ENCODE results near the gene TMEM151B. TPM values are rescaled to one million over a fixed set of nuclear protein-coding genes. Genes with fewer than 3 reads are reported as not detected.
A peak's percentile ranks its signal among the peaks of the same experiment; 100 is the strongest.

The TMEM151B gene
- total and polyA plus RNA-seq, 9 of the 15 experiments (the other 6 are each of a cell fraction or from before 2014, with no cell fraction given) = not detected

DNA sequence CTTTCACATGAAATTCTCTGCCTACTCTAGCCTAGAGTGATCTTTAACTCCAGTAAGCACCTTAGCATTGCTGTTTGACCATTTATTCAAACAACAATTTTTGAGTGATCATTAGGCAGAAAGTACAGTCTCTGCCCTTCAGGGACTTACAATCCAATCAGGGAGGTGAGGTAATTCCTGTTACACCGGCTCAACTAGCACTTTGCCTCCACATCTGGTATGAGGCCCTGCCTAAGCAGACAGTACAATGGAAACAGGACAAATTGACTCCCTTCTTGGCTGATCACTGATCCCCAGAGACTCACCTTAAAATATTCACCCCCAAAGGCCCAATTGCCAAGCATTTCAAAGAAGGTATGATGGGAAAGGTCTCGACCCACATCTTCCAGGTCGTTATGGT lies 41.5 kb downstream of the TMEM151B start (continued):
- TF ChIP-seq ETV6 (IDR thresholded peaks at IDR 0.05; ENCODE audit: borderline replicate concordance in 1 of 2, low read depth in 2 of 2, low read length in 1 of 2) (no peak), ETV6 (CRISPR knock-in tag; IDR thresholded peaks at IDR 0.05; ENCODE audit: borderline replicate concordance) (0 out of 2 replicates have a peak, but pooled peaks have one; percentile 42), MCM3 (IDR thresholded peaks at IDR 0.05) (no peak), IFI16 (CRISPR knock-in tag; IDR thresholded peaks at IDR 0.05) (no peak), SIN3B (IDR thresholded peaks at IDR 0.05; ENCODE audit: low read depth) (no peak), CC2D1A (IDR thresholded peaks at IDR 0.05) (no peak), PPARD (CRISPR knock-in tag; IDR thresholded peaks at IDR 0.05) (no peak), ILK (tag; IDR thresholded peaks at IDR 0.05; ENCODE audit: borderline replicate concordance, low read depth) (no peak), SMARCA5 (IDR thresholded peaks at IDR 0.05) (no peak), SREBF2 (CRISPR knock-in tag; IDR thresholded peaks at IDR 0.05) (no peak), NCOA4 (IDR thresholded peaks at IDR 0.05; ENCODE audit: partially characterized antibody) (no peak)
- TF ChIP-seq, protein P1, sequence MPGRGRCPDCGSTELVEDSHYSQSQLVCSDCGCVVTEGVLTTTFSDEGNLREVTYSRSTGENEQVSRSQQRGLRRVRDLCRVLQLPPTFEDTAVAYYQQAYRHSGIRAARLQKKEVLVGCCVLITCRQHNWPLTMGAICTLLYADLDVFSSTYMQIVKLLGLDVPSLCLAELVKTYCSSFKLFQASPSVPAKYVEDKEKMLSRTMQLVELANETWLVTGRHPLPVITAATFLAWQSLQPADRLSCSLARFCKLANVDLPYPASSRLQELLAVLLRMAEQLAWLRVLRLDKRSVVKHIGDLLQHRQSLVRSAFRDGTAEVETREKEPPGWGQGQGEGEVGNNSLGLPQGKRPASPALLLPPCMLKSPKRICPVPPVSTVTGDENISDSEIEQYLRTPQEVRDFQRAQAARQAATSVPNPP (IDR thresholded peaks at IDR 0.05; ENCODE audit: borderline replicate concordance, insufficient read depth, insufficient read length) = no peak
- TF ChIP-seq, protein P2, sequence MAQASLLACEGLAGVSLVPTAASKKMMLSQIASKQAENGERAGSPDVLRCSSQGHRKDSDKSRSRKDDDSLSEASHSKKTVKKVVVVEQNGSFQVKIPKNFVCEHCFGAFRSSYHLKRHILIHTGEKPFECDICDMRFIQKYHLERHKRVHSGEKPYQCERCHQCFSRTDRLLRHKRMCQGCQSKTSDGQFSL (CRISPR knock-in tag; IDR thresholded peaks at IDR 0.05) = no peak
- TF ChIP-seq, protein P2 (tag; IDR thresholded peaks at IDR 0.05) = no peak

Data from K562 (cell line).